H1 (cell line): ENCODE results near the gene DYRK2.

Source experiments
- ATF3 ChIP-seq: IDR thresholded peaks from 2 replicates; pipeline ENCODE4 v1.6.1; 2011; ENCODE audit warnings: low read depth, mild to moderate bottlenecking, low read length; ENCODE audit not compliant: insufficient read depth
- RNF2 ChIP-seq: fragments of 200-900, 300-1000 bp; sonication (generic); IDR thresholded peaks from 2 replicates; pipeline ENCODE4 v1.7.1; 2016; ENCODE audit warnings: borderline replicate concordance, low read depth, mild to moderate bottlenecking, antibody characterized with exemption, low read length; ENCODE audit not compliant: poor library complexity, severe bottlenecking; ENCODE audit errors: missing control alignments

DNA sequence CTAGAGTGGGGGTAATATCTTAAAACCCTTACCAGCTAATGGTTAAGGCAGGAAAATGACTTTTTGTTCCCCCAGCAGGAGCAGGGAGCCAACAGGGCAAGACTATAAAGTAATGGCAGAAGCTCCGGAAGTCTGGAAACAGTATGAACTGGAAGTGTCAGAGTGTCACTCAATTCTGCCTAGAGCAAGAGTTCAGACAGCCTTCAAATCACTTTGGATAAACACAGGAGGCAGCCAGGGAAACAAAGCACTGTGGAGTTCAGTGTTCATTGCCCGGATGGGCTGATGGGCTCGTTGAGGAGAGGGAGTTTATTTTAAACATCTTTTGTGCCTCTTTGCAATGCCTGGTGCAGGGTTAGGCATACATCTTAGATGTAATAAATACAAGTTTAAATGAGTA lies 16.5 kb upstream of the DYRK2 start:
- TF ChIP-seq RNF2 (no peak), ATF3 (no peak)
